ENCODE data around the gene FDX2. TPM values are rescaled to one million over a fixed set of nuclear protein-coding genes. Genes with fewer than 3 reads are reported as not detected.

FDX2 gene
- total RNA-seq, 1 donor from 2014 or later = 9.1 TPM

DNA sequence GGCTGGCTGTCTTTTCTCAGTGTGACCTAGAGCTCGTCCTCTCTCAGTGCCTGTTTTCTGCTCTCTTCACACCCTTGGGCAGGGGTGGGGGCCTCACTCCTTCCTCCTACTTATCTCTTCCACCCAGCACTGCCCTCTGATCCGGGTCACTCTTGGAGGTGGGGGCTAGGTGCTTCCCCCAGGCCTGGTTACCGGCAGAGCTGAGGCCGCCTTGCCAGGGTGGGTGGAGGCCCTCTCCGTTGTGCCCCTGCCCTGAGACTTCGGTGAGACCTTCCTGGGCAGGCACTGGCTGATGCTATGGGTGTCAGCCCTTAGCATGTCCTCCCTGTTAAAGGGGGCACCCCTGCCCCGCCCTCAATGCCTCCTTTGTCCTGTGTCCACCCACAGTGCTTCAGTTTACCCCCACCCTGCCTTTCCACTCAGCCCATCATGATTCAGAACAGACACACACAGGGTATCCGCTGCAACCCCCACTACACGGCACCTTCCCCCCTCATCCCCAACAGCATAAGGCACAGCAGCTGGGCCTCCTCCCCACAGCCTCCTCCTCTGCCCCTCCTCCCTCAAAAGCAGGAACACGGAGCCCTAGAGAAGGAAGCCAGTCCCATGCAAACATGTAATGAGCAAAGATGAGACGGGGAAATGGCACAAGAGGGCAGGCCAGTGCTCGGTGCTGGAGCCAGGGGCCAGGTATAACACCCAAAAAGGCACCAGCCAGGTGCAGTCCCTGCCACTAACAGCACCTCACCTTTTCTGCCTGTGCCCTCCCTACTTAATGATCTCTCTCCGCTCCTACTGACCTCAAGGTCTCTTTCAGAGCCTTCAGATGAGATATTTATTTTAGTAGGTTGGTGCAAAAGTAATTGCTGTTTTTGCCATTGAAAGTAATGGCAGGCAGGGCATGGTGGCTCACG, 16.0 kb downstream of the FDX2 start:
- DNase-seq = no peak

DNA sequence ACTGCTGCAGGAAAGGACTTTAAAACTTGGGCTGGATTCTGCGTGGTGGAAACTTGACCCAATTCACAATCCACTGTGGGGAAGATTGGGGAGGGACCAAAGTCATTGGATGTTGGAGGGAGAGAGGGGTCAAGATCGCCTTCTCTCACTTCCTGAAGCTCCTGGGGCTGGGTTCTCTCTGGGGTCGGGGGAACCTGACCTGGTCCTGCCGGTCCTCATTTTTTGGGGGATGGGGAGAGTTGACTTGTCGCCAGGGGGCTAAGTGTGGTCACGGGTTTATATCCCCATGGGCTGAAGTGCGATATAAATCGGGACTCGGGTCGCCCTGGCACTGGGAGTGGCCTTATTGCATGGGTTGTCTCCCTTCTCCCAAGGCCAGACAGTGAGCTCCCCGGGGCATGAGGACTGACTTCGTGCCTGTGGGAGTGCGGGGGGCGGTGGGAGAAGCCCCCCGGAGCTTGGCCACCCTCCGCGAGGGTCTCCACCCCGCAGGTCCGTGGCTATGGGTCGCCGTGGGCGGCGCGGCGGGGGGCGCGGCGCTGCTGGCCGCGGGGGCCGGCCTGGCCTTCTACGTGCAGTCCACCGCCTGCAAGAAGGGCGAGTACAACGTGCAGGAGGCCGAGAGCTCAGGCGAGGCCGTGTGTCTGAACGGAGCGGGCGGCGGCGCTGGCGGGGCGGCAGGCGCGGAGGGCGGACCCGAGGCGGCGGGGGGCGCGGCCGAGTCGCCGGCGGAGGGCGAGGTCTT, 19.8 kb downstream of the FDX2 start:
- DNase-seq = no peak

DNA sequence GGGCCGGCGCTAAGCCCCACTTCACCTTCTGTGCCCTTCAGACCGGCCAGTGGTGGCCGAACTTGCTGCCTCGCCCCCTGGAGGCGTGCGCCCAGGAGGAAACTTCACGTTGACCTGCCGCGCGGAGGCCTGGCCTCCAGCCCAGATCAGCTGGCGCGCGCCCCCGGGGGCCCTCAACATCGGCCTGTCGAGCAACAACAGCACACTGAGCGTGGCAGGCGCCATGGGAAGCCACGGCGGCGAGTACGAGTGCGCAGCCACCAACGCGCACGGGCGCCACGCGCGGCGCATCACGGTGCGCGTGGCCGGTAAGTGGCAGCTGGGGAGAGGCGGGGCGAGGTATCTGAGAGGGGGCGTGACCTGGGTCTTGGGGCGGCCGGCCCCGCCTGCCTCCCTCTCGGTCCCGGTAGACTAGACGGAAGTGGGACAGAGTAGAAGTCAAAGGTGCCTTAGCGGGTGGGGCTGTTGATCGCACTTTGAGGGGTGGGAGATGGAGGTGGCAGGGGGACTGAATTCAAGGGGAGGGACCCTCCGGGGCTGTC, 20.4 kb downstream of the FDX2 start:
- no peak for DNase-seq

DNA sequence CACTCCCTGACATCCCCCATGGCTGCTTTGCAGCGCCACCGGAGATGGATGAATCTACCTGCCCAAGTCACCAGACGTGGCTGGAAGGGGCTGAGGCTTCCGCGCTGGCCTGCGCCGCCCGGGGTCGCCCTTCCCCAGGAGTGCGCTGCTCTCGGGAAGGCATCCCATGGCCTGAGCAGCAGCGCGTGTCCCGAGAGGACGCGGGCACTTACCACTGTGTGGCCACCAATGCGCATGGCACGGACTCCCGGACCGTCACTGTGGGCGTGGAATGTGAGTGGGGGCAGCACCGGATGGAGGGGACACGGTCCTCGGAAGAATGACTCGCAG, 21.5 kb downstream of the FDX2 start:
- DNase-seq = no peak

DNA sequence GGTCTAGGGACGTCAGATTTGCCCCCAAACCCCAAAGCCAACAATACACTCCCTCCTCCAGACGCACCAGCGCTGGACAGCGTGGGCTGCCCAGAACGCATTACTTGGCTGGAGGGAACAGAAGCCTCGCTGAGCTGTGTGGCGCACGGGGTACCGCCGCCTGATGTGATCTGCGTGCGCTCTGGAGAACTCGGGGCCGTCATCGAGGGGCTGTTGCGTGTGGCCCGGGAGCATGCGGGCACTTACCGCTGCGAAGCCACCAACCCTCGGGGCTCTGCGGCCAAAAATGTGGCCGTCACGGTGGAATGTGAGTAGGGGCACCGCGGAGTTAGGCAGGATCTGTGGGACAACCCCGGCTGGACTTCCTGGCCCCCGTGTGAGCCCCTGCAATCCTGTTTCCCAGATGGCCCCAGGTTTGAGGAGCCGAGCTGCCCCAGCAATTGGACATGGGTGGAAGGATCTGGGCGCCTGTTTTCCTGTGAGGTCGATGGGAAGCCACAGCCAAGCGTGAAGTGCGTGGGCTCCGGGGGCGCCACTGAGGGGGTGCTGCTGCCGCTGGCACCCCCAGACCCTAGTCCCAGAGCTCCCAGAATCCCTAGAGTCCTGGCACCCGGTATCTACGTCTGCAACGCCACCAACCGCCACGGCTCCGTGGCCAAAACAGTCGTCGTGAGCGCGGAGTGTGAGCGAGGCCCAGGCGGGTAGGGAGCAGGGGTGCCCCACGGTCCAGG, 22.0 kb downstream of the FDX2 start:
- DNase-seq = no peak

DNA sequence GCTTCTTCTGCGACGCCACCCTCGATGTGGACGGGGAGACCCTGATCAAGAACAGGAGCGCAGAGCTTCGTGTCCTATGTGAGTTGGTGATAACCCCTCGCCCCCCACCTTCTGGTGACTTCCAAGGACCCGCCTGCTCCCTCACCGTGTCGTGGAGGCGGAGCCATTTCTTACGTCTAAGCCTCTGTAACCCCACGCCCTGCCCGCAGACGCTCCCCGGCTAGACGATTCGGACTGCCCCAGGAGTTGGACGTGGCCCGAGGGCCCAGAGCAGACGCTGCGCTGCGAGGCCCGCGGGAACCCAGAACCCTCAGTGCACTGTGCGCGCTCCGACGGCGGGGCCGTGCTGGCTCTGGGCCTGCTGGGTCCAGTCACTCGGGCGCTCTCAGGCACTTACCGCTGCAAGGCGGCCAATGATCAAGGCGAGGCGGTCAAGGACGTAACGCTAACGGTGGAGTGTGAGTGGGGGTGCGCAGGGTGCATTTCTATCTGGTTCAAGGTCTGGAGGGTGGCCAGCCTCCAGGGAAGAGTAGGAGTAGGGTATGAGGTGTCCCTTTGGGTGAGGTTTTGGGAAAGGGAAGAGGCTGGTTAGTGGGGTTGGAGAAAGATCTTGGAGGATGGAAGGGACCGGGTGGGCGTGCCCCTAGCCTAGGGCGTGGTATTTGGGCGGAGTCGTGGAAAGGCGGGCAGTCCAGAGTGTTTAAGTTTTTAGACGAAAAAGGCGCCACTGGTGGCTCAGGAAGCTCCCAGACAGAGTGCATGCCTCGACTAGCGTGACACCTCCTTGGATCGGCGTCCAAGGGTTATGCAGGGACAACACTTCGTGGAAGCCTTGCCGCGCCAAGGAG, 22.8 kb downstream of the FDX2 start:
- DNase-seq = no peak

DNA sequence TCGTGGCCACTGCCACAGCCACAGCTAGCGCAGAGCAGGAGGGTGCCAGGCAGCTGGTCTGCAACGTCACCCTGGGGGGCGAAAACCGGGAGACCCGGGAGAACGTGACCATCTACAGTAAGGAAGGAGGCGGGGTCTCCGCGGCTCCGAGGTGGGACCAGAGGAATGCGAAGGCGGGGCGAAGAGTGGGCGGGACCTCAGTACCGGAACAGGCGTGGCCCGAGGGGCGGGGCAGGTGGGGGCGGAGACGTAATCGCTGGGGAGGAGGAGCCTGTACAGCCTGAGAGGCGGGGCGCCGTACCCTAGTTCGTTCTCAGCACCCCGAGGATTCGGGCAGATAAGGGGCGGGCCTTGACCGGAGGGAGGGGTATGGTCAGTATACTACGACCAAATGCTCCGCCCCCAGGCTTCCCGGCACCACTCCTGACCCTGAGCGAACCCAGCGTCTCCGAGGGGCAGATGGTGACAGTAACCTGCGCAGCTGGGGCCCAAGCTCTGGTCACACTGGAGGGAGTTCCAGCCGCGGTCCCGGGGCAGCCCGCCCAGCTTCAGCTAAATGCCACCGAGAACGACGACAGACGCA, 23.5 kb downstream of the FDX2 start:
- peak; percentile 68 for DNase-seq

DNA sequence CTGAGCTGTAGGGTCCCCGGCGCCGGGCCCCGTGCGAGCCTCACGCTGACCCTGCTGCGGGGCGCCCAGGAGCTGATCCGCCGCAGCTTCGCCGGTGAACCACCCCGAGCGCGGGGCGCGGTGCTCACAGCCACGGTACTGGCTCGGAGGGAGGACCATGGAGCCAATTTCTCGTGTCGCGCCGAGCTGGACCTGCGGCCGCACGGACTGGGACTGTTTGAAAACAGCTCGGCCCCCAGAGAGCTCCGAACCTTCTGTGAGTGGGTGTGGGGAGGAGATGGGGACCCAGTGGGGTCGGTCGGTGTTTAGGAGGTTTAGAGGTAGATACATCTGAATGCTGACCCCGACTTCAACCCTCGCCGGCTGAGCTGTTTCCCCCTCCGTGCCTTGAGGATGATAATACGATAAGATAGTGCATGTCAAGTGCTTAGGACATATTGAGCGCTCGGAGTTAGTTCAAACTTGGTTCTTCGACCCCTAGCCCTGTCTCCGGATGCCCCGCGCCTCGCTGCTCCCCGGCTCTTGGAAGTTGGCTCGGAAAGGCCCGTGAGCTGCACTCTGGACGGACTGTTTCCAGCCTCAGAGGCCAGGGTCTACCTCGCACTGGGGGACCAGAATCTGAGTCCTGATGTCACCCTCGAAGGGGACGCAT, 24.1 kb downstream of the FDX2 start:
- DNase-seq = no peak

DNA sequence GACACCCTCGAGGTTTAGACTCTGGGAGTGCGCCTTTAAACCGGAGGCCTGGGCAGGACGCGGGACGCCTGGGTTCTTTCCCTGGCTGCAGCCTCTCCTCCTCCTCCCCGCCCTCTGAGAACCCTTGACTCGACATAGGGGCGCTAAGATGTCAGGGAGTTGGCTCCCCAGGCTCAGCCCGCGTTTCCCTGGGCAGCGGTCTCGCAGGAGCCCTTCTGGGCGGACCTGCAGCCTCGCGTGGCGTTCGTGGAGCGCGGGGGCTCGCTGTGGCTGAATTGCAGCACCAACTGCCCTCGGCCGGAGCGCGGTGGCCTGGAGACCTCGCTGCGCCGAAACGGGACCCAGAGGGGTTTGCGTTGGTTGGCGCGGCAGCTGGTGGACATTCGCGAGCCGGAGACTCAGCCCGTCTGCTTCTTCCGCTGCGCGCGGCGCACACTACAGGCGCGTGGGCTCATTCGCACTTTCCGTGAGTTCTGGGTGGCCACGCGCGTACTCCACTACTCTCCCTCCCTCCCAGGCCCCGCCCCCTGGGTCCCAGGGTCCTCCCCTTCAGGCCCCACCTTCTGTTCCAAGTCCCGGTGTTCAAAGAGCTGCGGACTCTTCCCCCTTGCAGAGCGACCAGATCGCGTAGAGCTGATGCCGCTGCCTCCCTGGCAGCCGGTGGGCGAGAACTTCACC, 24.8 kb downstream of the FDX2 start:
- DNase-seq = peak; percentile 45

DNA sequence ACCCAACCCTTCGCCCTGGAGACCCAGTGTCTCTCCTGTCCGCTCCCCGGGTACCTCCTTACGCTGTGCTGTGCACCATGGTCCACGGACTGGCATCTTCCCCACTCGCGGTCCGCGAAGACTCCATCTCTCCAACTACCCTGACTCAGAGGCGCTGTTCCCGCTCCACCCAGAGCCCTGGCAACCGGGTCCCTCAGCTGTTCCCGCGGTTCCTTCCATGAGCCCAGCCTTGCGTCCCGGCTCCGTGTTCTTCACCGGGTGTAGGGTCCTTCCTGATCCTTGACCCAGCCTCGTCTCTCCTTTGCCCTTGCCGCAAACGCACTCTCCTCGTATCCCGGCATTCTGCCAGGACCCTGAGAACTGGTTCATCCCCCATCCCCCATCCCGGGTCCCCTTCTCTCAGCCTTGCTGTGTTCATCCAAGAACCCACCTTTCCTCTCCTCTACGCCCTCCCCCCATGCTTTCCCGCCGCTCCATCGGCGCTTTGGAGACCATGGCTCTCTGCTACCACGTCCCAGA, 25.4 kb downstream of the FDX2 start:
- no peak for DNase-seq

DNA sequence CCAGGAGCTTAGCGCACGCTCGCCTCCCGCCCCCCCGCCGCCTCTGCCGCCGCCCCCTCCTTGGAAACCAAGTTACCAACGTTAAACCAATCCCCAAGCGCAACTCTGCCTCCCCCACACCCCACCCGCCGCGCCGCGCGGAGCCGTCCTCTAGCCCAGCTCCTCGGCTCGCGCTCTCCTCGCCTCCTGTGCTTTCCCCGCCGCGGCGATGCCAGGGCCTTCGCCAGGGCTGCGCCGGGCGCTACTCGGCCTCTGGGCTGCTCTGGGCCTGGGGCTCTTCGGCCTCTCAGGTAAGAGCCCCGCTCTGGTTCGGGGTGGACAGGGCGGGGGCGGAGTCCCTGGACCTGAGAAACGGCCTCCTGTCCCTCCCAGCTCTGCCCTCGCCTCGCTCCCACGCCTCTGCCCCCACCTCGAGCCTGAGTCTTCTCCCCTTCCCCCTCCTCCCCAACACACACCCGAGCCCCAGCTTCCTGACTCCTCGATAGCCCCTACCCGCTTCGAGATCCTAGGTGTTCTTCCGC, 25.9 kb downstream of the FDX2 start, which contains the start of gene ICAM5:
Gene ICAM5 (plus strand): TSS at position 117 of the 521 bp plus-strand sequence. CDS start 92 bp downstream, at position 209.
- no peak for DNase-seq

DNA sequence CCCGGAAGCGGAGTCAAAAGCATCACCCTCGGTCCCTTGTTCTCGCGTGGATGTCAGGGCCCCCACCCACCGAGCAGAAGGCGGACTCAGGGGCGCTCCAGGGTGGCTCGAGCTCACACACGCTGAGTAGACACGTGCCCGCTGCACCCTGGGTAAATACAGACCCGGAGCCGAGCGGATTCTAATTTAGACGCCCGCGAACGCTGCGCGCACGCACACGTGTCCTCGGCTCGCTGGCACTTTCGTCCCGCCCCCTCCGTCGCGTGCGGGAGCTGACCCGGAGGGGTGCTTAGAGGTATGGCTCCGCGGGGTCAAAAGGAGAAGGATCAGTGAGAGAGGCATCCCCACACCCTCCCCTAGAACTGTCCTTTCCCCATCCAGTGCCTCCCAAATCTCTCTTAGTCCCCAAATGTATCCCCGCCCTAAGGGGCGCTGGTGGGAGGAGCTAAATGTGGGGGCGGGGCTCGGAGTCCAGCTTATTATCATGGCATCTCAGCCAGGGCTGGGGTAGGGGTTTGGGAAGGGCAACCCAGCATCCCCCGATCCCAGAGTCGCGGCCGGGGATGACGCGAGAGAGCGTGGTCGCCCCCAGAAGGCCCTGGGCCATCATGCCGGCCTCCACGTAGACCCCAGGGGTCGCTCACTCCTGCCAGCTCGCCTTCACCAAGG, 26.5 kb downstream of the FDX2 start:
- DNase-seq = peak; percentile 35

DNA sequence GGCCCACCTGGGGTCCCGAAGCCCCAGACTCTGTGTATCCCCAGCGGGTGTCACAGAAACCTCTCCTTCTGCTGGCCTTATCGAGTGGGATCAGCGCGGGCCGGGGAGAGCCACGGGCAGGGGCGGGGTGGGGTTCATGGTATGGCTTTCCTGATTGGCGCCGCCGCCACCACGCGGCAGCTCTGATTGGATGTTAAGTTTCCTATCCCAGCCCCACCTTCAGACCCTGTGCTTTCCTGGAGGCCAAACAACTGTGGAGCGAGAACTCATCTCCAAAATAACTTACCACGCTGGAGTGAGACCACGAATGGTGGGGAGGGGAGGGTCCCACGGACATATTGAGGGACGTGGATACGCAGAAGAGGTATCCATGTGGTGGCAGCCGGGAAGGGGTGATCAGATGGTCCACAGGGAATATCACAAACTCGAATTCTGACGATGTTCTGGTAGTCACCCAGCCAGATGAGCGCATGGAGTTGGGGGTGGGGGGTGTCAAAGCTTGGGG, 27.1 kb downstream of the FDX2 start:
- DNase-seq = peak; percentile 71

DNA sequence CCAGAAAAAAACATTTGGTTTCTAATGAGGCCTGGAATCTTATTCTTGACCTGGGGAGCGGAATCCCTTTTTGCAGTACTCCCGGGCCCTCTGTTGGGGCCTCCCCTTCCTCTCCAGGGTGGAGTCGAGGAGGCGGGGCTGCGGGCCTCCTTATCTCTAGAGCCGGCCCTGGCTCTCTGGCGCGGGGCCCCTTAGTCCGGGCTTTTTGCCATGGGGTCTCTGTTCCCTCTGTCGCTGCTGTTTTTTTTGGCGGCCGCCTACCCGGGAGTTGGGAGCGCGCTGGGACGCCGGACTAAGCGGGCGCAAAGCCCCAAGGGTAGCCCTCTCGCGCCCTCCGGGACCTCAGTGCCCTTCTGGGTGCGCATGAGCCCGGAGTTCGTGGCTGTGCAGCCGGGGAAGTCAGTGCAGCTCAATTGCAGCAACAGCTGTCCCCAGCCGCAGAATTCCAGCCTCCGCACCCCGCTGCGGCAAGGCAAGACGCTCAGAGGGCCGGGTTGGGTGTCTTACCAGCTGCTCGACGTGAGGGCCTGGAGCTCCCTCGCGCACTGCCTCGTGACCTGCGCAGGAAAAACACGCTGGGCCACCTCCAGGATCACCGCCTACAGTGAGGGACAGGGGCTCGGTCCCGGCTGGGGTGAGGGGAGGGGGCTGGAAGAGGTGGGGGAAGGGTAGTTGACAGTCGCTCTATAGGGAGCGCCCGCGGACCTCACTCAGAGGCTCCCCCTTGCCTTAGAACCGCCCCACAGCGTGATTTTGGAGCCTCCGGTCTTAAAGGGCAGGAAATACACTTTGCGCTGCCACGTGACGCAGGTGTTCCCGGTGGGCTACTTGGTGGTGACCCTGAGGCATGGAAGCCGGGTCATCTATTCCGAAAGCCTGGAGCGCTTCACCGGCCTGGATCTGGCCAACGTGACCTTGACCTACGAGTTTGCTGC, 28.7 kb downstream of the FDX2 start, which contains the start of gene ICAM4:
Gene ICAM4 (plus strand): TSS at position 153 of the 935 bp plus-strand sequence. CDS start 58 bp downstream, at position 211.
- DNase-seq = peak; percentile 64

DNA sequence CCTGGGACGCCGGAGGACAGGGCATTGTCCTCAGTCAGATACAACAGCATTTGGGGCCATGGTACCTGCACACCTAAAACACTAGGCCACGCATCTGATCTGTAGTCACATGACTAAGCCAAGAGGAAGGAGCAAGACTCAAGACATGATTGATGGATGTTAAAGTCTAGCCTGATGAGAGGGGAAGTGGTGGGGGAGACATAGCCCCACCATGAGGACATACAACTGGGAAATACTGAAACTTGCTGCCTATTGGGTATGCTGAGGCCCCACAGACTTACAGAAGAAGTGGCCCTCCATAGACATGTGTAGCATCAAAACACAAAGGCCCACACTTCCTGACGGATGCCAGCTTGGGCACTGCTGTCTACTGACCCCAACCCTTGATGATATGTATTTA, 30.4 kb downstream of the FDX2 start:
- no peak for DNase-seq

DNA sequence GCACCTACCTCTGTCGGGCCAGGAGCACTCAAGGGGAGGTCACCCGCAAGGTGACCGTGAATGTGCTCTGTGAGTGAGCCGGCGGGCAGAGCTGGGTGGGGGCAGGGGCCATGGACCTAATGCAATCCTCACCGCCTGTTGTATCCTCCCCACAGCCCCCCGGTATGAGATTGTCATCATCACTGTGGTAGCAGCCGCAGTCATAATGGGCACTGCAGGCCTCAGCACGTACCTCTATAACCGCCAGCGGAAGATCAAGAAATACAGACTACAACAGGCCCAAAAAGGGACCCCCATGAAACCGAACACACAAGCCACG, 30.9 kb downstream of the FDX2 start:
- DNase-seq = no peak

All from tongue (tissue), 2 donors.